Skin epidermis (tissue), 12 donors: ENCODE data around the gene FXYD6.

Experiments used
- H3K27ac ChIP-seq, 21 experiments: fragments of 200-600 bp; sonication (generic) in 11 of 21; one replicate each; pipeline ENCODE4 v1.5.0; 2020; ENCODE audit warnings: mild to moderate bottlenecking in 3 of 21, inconsistent platforms in 2 of 21, moderate library complexity in 2 of 21
- H3K4me3 ChIP-seq, 7 experiments: fragments of 200-600 bp; sonication (generic) in 2 of 7; one replicate each; pipeline ENCODE4 v1.5.0; 2020; ENCODE audit warnings: inconsistent platforms in 2 of 7, mild to moderate bottlenecking in 2 of 7, moderate library complexity in 1 of 7

FXYD6 gene

GRCh38 chr11:117911694-117912093, 35.2 kb upstream of the FXYD6 start:
- H3K4me3 ChIP-seq, result no peak overlapping the region

GRCh38 chr11:117910941-117911655, 34.6 kb upstream of the FXYD6 start:
- no peak overlapping the region for H3K4me3 ChIP-seq
- H3K27ac ChIP-seq, result no peak overlapping the region

More at GRCh38 chr11:117911694-117912093, 35.2 kb upstream of the FXYD6 start:
- no peak overlapping the region for H3K27ac ChIP-seq

DNA sequence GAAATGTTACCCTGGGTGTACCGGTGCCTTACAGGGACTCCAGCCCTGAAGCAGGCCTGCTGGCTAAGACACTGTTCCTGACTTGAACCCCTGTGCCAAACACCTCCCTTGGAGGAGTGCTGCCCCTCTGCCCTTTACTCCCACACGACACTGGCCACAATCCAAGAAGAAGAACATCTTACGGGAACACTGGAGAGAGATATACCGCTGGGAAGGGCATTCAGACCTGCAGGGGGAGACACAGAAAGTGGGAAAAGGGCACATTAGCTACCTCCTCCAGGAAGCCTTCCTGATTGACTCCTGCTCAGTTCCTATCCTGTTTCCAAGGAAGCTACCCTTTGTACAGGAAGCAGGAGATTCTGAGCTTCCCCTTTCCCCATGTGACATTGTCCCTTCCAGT, 34.1 kb upstream of the FXYD6 start:
- H3K27ac ChIP-seq, result no peak overlapping the region
- no peak overlapping the region for H3K4me3 ChIP-seq

DNA sequence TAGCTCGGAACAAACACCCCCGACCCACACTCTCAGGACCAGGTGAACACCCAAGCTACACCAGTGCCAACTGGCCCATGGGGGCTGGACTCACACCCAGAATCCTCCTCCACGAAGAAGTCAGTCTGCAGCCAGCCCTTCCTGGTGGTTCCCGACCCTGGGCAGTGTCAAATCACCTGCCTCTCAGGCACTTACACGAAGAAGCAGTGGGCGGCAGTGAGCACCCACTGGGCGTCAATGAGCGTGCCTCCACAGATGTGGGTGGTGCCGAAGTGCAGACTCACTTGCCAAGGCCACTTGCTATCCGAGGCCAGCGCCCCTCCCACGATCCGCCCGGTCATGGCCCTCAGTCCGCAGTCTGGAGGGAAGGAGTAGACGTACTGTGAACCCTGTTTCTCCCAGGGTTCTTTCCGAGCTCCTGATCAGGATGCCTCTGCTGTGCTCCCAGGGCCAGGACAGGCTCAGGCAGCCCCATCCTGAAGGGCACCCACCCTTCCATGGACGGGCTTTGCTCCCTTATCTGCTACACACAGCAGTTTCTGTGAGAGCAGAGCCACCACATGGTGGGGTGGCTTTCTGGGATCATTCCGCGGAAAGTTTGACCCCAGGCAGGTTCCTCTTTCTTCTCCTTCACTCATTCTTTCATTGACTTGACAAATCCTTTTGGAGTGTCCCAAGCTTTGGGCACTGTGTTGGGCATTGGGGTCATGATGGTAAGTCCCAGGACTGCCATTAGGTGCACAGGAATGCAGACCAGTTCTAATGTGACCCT, 33.3 kb upstream of the FXYD6 start:
- peak overlapping the region in 1 of 21 experiments; percentile 25 for H3K27ac ChIP-seq
- no peak overlapping the region for H3K4me3 ChIP-seq

GRCh38 chr11:117908959-117909610, 32.6 kb upstream of the FXYD6 start:
- H3K27ac ChIP-seq, result peak overlapping the region in 1 of 21 experiments; percentile 25
- no peak overlapping the region for H3K4me3 ChIP-seq

- H3K27ac ChIP-seq, result peak overlapping the region in 4 of 21 experiments; percentile 32 to 57 (median 44)
Observed at GRCh38 chr11:117908109-117908895, 31.8 kb upstream of the FXYD6 start.

DNA sequence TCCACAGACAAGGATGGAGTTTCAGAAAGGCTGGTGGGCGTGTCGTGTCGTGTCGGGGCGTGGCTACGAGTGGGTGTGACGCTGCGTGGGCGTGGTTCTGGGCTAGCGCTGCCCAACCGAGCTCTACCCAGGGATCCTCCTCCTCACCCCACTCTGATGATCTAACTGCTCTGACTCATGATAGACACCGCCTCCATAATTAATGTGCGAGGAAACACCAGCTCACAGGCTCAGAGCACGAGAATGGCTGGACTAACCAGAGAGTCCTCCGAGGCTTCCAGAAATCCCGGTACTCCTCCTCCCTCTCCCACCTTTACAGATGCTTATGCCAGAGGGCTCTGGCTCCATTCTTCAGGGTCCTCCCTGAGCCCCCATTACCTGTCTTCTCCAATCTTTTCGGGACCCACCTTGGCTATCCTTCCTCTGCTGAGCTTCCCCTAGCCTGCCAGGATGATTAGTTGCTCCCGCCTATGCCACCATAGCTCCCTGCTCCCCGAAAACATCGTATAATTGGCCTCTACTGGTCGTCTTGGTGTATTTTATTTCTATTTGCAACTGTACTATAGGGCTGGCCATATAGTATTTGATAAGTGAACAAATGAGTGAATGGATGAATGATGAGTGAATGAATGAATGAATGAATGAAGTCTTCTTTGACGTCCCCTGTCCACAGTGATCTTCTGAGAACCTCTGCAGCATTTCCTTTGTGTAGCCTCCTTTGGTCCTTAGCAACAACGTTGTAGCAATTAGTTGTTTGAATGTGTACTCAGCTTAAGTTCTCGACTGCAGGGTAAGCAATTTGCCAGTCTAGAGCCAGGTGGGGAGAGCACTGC, 31.0 kb upstream of the FXYD6 start:
- Histone ChIP-seq H3K4me3 (no peak overlapping the region), H3K27ac (peak overlapping the region in 13 of 21 experiments; percentile 32 to 73 (median 52))

More at GRCh38 chr11:117908109-117908895, 31.8 kb upstream of the FXYD6 start:
- no peak overlapping the region for H3K4me3 ChIP-seq

- no peak overlapping the region for H3K4me3 ChIP-seq
- H3K27ac ChIP-seq, result no peak overlapping the region
Observed at GRCh38 chr11:117906710-117907109, 30.3 kb upstream of the FXYD6 start.

DNA sequence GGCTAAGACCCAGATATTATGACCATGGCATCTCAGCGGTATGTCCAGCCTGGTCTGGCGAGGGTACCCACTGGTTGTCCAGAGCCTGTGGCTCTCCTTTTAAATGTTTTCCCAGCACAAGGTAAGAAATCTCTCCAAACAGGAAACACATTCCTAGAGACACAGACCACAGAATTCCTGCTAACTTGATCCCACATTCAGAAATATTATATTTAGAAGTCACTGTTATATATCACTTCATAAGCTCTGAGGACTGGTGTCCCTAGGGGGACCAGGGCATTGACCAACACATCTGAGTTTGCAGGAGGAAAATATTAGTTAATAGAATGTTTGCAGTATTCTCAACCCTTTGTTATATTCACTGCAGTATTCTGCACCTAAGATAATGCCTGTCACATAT, 29.7 kb upstream of the FXYD6 start:
- Histone ChIP-seq H3K4me3 (no peak overlapping the region), H3K27ac (no peak overlapping the region)

GRCh38 chr11:117905524-117905923, 29.1 kb upstream of the FXYD6 start:
- Histone ChIP-seq H3K27ac (no peak overlapping the region), H3K4me3 (no peak overlapping the region)

DNA sequence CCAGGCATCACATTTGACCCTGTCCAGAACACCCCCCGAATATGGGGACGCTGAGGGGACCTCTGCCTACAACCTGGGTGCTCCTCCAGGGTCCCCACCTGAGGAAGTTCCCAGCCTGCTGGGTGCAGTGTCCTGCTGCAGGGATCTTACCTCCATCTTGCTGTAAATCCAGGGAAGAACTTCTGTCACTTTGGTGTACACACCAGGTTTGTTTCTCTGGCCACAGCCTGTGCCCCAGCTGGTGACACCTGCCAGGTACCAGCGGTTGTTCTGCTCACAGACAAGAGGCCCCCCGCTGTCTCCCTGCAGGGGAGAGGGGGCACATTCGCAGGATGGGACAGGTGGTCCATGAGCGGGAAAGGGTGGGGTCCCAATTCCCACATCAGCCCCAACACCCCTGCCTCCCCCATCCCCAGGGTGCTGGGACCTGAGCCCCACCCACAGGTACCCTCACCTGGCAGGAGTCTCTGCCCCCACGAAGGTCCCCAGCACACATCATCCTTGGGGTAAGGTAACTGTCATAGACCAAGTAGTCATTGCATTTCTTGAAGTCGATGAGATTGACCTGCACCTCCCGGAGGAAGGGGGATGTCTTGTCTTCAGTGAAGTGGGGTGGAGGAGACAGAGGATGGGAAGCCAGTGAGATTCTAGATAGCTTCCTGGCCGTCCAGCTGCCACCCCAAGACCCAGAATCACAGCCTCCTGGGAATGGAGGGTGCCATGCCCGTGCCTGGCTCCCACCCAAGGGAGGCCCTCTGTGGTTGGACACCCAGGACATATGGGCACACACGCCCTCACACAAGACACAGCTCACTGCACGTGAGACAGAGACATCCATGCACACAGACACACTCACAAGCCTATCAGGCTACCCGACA, 27.3 kb upstream of the FXYD6 start:
- Histone ChIP-seq H3K4me3 (no peak overlapping the region), H3K27ac (no peak overlapping the region)

GRCh38 chr11:117902001-117902845, 25.8 kb upstream of the FXYD6 start:
- Histone ChIP-seq H3K4me3 (no peak overlapping the region), H3K27ac (no peak overlapping the region)

GRCh38 chr11:117901601-117902000, 25.1 kb upstream of the FXYD6 start:
- no peak overlapping the region for H3K27ac ChIP-seq
- H3K4me3 ChIP-seq, result no peak overlapping the region

GRCh38 chr11:117900720-117901440, 24.4 kb upstream of the FXYD6 start:
- Histone ChIP-seq H3K27ac (peak overlapping the region in 1 of 21 experiments; percentile 12), H3K4me3 (no peak overlapping the region)

DNA sequence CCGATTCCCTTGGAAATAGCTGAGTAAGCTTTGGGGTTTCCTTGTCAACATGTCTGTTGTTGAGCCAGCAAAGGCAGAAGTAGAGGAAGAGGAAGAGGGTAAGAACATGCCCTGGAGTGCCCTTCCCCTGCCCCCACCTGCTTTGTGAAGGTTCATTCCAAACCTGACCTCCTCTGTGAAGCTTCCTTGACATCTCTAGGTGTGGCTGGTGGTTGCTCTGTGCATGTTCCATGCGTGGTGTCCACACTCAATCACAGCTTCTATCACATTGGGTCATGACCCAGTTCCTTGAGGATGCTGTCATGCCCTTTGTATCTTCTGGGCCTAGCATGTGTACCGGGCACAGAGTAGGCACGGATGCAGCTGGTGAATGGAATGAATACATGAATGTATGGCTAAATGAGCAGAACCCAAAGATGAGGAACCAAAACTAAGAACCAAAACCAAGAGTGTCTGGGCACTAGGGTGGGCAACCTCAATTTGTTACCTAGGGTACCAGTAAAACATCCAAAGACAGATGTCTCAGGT, 23.7 kb upstream of the FXYD6 start:
- peak overlapping the region in 1 of 21 experiments; percentile 12 for H3K27ac ChIP-seq
- no peak overlapping the region for H3K4me3 ChIP-seq

DNA sequence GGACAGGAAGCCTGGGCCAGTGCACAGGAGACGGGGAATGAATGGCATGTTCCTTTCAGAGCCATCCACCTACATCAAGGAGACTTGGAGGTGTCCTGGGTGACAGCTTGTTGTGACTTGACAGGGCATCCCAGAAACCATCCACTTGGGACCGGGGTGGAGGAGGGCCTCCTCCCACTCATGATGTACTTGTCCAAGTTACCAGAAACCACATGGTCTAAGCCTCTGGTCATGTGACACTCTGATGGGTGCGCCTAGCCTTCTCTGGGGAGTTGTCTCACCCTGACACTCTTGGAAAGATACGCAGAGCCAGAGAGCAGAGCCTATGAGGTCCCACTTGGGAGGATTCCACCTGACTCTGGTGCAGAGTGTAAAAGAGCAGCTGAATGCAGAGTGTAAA, 21.6 kb upstream of the FXYD6 start:
- Histone ChIP-seq H3K4me3 (no peak overlapping the region), H3K27ac (no peak overlapping the region)
